HFFc6 (cell line): ENCODE data around the gene SPATC1L. TPM values are rescaled to one million over a fixed set of nuclear protein-coding genes. Genes with fewer than 3 reads are reported as not detected.

Source experiments
- DNase-seq: peaks from one replicate; pipeline ENCODE4 v3.0.0-alpha.2; 2018
- H3K27ac Mint-ChIP-seq: 2 replicates; pipeline ENCODE4 v1.8.0; 2020; ENCODE audit warnings: mild to moderate bottlenecking, mixed read lengths
- H3K27me3 Mint-ChIP-seq: 2 replicates; pipeline ENCODE4 v1.8.0; 2021; ENCODE audit warnings: mild to moderate bottlenecking, moderate library complexity, mixed read lengths; ENCODE audit not compliant: insufficient read depth
- H3K36me3 Mint-ChIP-seq: 2 replicates; pipeline ENCODE4 v1.8.0; 2021; ENCODE audit warnings: low read depth, mixed read lengths
- H3K4me1 Mint-ChIP-seq: 2 replicates; pipeline ENCODE4 v1.8.0; 2020; ENCODE audit warnings: low read depth, mixed read lengths
- H3K4me3 Mint-ChIP-seq: 2 replicates; pipeline ENCODE4 v1.8.0; 2020; ENCODE audit warnings: mild to moderate bottlenecking, moderate library complexity, mixed read lengths
- H3K9me3 Mint-ChIP-seq: 2 replicates; pipeline ENCODE4 v1.8.0; 2020; ENCODE audit warnings: mild to moderate bottlenecking, mixed read lengths
- CTCF ChIP-seq: fragments of 200-600 bp; sonication (generic); IDR thresholded peaks from 2 replicates; pipeline ENCODE4 v1.5.0; 2021; ENCODE audit warnings: antibody characterized with exemption, mild to moderate bottlenecking
- total RNA-seq, 6 experiments: library from RNA; stranded (reverse); fragmentation: NEBNext Ultra II Directional; extraction: Animal tissue kit (Norgen Biotek cat#: 25700); gene quantifications; 2 replicates in 1 of 6; 3 replicates in 5 of 6; pipeline ENCODE4 v1.2.3, GENCODE V29; 2021

The SPATC1L gene
- total RNA-seq, 6 experiments from 2014 or later = 11.3 to 14.7 (median 13.1) TPM

GRCh38 chr21:46160657-46160906, 23.7 kb downstream of the SPATC1L start:
- no peaks in the 10 kb centered on the region for H3K9me3 Mint-ChIP-seq
- H3K4me1 Mint-ChIP-seq = no peaks in the 10 kb centered on the region
- no peak for TF ChIP-seq CTCF
- H3K27me3 Mint-ChIP-seq = peaks cover 6% of the 10 kb centered on the region
- H3K36me3 Mint-ChIP-seq = no peaks in the 10 kb centered on the region
- DNase-seq = no peak
- no peak overlapping the region for H3K4me3 Mint-ChIP-seq
- H3K27ac Mint-ChIP-seq = no peak overlapping the region

GRCh38 chr21:46159841-46160656, 24.2 kb downstream of the SPATC1L start:
- Mint-ChIP-seq H3K27me3 (peaks cover 6% of the 10 kb centered on the region), H3K36me3 (no peaks in the 10 kb centered on the region), H3K27ac (no peak overlapping the region), H3K4me1 (no peaks in the 10 kb centered on the region), H3K9me3 (no peaks in the 10 kb centered on the region), H3K4me3 (no peak overlapping the region)
- TF ChIP-seq CTCF = no peak
- DNase-seq = no peak

GRCh38 chr21:46159390-46159789, 24.9 kb downstream of the SPATC1L start:
- H3K4me1 Mint-ChIP-seq = no peaks in the 10 kb centered on the region
- no peak overlapping the region for H3K4me3 Mint-ChIP-seq
- no peak overlapping the region for H3K27ac Mint-ChIP-seq
- TF ChIP-seq CTCF = no peak
- peaks cover 6% of the 10 kb centered on the region for H3K27me3 Mint-ChIP-seq
- no peak for DNase-seq
- no peaks in the 10 kb centered on the region for H3K9me3 Mint-ChIP-seq
- H3K36me3 Mint-ChIP-seq = no peaks in the 10 kb centered on the region

GRCh38 chr21:46158666-46159300, 25.5 kb downstream of the SPATC1L start:
- no peak for DNase-seq
- no peaks in the 10 kb centered on the region for H3K4me1 Mint-ChIP-seq

GRCh38 chr21:46157987-46158451, 26.2 kb downstream of the SPATC1L start:
- no peak for TF ChIP-seq CTCF
- no peak for DNase-seq
- no peak overlapping the region for H3K27ac Mint-ChIP-seq
- H3K9me3 Mint-ChIP-seq = no peaks in the 10 kb centered on the region
- peaks cover 6% of the 10 kb centered on the region for H3K27me3 Mint-ChIP-seq
- H3K4me3 Mint-ChIP-seq = no peak overlapping the region
- H3K36me3 Mint-ChIP-seq = no peaks in the 10 kb centered on the region
- H3K4me1 Mint-ChIP-seq = no peaks in the 10 kb centered on the region

More at GRCh38 chr21:46158666-46159300, 25.5 kb downstream of the SPATC1L start:
- Mint-ChIP-seq H3K27me3 (peaks cover 6% of the 10 kb centered on the region), H3K27ac (no peak overlapping the region), H3K4me3 (no peak overlapping the region), H3K36me3 (no peaks in the 10 kb centered on the region), H3K9me3 (no peaks in the 10 kb centered on the region)
- no peak for TF ChIP-seq CTCF
